CD4-positive, alpha-beta T cell treated with Interleukin-17A for 4 hours (primary cell): Measurements from ENCODE around the gene SCYGR2.
"Not testable (repeated sequence)": the region's sequence is repeated elsewhere in the genome, so short reads cannot be mapped to it uniquely, and the experiment has no call there.

Experiments used
- DNase-seq: peaks from one replicate; pipeline ENCODE4 v3.0.0-alpha.2; 2020; ENCODE audit warnings: mixed read lengths

The SCYGR2 gene

GRCh38 chr2:227598835-227599503 is at the start of gene SCYGR2:
SCYGR2 (plus strand) TSS chr2:227598893; CDS start chr2:227598893, 0 bp downstream.
- not testable (repeated sequence) for DNase-seq

DNA sequence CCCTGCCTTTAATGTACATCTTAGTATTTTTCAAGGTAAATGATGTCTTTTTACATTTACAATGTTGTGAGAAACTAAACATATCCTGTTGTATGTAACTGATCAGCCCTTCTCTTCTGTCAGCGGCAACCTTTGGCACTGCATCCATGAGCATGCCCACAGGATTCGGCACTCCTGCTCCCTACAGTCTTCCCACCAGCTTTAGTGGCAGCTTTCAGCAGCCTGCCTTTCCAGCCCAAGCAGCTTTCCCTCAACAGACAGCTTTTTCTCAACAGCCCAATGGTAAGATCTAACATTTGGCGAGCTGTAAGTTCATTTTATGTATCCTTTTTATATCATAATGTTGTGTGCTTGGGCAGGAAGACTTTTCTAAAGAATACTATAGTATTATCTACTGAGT is 46.9 kb upstream of the SCYGR2 start:
- DNase-seq, result no peak

DNA sequence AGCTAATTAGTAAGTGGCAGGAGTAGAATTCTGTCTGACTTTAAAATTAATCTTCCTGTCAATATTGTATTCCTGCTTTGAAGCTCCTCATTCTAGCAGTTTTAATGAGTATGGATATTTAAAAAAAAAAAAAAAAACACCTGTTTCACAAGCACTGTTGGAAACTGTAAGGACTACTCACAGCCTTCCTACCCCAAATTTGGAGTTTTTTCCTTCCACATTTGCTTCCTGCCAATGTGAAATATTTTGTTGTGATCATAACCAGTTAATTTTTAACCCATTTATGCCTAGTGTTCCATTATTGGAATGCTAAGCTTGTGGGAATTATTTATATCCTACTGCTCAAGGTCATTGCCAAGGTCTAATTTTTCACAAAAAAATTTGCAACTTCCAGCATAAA is 36.1 kb upstream of the SCYGR2 start:
- no peak for DNase-seq

DNA sequence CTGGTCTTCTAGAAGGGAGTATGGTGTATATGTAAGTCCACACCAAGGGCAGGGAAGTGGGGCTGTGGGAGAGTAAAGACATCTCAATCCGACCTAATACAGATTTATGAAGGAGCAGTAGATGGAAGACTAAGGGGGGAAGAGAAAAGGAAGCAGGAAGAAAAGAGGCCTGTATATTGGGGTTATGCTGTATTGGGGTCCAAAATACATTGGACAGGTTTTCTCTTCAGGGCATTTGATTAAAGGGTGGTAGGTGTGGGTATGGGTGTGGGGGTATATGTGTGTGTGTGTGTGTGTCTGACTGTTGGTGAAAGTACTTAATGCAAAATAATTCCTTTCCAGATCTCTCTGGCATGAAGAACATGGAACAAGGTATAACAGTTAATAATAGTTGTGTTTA is 33.6 kb upstream of the SCYGR2 start:
- DNase-seq, result no peak

GRCh38 chr2:227566012-227566411 is 32.7 kb upstream of the SCYGR2 start:
- no peak for DNase-seq

DNA sequence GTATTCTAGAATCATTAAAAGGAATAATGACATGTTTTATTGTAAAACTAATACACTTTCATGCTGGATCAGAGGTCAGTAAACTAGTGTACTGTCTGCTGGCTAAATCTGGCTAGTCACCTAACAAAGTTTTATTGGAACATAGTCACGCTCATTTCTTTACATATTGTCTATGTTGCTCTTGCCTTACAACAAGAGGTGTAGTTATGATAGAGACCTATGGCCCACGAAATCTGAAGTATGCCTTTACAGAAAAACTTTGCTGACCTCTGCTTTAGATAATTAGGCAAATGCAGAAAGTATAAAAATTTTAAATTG is 29.9 kb upstream of the SCYGR2 start:
- DNase-seq, result no peak

DNA sequence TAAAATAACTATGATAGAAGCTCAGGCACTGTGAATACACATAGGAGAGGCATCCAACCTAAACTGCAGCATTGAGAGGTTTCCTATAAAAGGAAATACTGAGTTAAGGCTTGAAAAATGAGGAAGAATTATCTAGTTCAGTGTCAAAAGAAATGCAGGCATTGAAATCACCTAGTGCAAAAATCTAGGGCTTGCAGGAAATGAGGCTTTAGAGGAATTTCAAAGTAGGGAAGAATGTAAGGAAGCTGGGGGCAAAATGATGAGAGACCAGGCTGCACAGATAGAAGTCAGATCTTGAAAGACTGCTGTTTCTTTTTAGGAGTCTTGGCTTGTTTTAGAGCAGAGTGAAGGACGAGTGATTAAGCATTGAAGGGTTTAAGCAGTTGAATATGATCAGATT is 28.1 kb upstream of the SCYGR2 start:
- DNase-seq, result no peak

DNA sequence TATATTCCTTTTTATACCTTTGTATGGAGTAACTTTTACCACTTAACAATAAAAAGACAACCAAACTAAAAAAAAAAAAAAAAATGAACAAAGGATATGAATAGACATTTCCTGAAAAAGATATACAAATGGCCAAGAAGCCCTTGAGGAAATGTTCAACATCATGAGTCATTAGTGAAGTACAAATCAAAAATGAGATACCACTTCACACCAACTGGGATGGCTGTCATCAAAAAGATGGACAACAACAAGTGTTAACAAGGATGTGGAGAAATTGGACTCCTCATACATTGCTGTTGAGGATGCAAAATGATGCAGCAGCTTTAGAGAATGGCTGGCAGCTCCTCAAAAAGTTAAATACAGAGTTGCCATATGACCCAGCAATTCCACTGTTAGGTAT is 22.6 kb upstream of the SCYGR2 start:
- DNase-seq, result no peak

DNA sequence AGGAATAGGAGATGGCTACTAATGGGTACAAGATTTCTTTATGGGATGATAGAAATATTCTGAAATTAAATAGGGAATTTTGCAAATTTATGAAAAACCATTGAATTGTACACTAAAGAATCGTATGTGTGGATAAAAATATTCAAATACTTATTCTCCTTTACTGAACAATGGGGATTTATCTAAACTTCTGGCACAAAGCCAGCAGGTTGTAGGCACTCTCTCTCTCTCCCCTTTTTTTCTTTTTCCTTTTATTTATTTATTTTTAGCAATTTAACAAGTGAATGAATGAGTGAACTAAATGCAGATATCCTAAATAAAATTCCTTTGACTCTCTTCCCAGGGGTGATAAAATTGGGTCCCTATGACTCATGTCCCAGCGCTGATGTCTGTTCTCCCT is 21.9 kb upstream of the SCYGR2 start:
- DNase-seq, result no peak

DNA sequence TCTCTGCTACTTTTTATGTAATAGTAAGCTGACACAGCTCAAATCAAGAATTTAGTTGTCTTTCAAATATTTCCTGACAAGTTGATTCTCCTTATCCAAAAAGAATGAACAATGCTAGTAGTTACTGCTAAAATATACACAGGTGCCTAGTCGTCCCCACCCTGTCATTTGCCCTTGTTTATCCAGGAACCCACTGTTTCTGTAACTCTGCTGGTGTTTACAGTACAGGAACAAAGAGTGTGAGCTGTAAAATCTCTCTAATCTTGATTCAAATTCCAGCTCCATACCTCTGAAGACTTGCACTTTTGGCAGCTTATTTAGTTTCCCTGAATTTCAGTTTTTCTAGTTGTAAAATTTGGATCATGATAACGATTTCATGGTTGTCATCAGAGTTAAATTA is 21.1 kb upstream of the SCYGR2 start:
- no peak for DNase-seq

DNA sequence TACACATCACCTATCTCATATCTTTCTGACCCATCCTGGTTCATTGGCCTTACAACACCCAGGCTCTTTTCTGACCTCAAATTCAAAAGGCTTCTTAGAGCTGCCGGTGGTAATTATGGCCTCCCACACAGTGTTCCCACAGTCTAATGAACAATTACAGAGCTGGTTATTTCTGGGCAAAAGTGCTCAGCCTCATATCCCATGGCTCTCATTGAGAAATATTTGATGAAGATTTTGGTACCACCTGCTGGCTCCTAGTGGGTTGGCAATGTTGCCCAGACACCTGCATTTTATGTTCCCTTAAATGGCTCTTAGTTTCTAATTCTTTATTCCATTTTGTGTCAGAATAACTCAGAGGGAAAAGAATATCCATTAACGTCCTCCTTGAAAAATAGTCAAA is 20.1 kb upstream of the SCYGR2 start:
- no peak for DNase-seq

DNA sequence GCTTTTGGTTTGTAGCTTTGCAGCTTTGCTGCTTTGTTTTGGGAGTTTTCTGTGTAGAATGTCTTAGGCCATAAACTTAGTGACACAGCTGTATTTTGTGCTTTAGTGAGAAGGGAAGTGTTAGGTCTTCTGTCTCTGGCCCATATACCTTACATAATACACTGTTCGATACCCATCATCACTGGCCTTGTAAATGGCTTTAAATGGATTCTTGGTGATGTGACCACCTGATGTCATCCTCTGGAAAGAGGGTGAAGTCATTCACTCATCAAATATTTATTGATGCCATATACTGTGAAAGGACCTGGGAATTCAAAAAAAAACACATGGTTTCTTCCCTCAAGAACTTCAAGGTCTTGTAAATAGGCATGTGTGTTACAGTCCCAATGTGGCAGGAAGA is 18.9 kb upstream of the SCYGR2 start:
- DNase-seq, result no peak

GRCh38 chr2:227582369-227582768 is 16.3 kb upstream of the SCYGR2 start:
- DNase-seq, result no peak

GRCh38 chr2:227592694-227593387 is 5.9 kb upstream of the SCYGR2 start:
- no peak for DNase-seq

GRCh38 chr2:227595797-227596196 is 2.9 kb upstream of the SCYGR2 start:
- no peak for DNase-seq

GRCh38 chr2:227597036-227597435 is 1.7 kb upstream of the SCYGR2 start:
- no peak for DNase-seq

GRCh38 chr2:227597998-227598397 is 695 bp upstream of the SCYGR2 start:
- DNase-seq, result no peak

DNA sequence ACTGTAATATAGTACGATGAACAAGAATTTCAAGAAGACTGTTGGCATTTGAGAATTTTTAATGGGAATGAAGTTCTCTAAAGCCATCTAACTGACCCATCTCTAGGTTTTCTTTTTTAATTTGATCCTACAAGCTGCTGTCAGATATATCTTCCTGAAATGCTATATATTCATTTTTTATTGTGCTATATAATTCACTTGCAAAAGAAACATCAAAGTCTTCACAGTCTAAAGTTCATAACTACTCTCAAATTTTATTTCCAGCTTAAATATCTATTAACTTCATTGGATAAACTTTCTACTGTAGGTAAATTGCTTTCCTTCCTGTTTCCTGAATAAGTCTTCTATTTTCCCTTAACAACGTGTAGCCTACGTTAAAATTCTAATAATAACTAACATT is 3.7 kb downstream of the SCYGR2 start:
- DNase-seq, result no peak

DNA sequence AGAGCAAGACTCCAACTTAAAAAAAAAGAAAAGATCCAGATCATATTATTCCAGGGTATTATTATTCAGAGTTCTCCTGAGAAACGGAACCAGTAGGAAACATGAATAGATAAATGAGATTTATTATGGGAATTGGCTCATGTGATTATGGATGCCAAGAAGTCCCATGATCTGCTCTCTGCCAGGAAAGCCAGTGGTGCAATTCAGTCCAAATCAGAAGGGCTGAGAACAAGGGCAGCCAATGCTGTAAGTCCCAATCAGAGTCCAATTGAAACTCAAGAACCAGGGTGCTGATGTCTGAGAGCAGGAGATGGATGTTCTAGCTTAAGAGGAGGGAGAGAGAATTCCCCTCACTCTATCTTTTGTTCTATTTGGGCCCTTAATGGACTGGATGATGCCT is 7.8 kb downstream of the SCYGR2 start:
- DNase-seq, result no peak

DNA sequence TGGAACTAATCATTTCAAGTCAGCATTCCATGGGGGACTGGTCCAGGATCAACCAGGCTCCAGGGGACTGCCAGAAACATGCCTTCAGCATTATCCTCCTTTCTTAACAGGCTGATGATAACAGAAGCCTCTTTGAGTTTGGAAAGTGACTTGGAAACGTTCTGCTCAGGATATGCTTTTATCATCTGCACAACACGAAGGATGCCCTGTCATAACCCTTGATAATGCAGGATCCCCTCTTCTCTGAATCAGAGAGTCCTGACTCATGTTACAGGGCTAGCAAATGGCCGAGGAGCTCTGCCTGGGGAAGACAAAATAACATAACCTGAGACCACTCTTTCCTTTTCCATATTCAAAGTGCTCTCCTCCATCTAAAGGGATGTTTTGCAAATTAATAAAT is 9.2 kb downstream of the SCYGR2 start:
- no peak for DNase-seq

DNA sequence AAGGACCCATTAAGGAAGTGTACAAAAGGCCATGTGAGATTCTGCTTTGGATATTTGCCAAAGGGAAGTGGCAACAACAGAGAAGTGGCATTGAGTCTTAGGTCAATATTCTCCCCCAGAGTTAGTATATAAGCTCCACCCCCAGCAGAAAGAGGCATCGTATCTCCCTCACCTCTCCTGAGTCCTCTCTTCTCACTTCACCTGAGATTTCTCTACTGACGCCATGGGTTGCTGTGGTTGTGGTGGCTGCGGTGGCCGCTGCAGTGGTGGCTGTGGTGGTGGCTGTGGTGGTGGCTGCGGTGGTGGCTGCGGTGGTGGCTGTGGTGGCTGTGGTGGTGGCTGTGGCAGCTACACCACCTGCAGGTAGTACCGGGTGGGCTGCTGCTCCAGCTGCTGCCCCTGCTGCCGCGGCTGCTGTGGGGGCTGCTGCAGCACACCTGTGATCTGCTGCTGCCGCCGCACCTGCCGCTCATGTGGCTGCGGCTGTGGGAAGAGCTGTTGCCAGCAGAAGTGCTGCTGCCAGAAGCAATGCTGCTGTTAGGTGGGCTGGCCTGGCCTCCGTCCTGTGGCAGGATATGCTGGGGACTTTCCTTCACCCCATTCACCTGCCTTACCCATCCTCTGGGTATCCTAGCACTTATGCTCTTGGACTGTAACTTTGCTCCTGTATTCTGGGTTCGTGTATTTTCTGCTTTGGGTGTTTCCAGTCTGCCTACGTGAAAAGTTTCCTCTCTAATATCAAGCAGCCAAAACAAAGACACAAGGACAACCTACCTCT is 10.1 kb downstream of the SCYGR2 start:
- no peak for DNase-seq

GRCh38 chr2:227610123-227610522 is 11.4 kb downstream of the SCYGR2 start:
- no peak for DNase-seq

DNA sequence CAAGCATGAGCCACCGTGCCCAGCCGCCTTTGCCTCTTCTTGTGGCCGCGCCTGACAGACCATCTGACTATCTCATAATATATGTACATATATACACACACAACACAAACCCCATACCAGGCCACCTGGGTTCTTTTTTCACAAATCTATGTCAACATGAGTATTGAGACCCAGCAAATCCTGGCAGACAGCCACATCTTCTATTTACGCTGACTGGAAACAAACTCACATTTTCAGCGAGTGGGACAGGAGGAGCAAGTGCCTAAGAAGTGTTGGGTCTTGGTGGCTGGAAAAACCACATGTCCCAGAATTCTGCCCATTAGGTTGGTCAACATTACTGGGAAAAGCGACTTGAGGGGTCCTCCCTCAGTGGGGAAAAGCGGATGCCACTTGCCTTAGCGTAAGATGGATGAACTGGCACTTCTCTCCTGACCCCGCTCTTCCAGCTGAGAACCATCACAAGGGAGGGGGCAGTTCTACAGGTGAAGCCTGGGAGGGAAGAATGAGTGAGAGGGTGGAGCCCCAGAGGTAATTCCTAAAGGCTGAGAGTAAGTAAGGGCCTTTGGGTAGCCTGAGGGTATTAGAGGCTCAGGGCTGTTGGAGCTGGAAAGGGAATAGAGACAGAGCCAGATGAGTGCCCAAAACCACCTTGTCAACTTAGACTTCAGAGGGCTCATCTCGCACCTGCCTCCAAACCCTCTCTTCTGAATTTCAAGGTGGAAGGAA is 14.0 kb downstream of the SCYGR2 start:
- DNase-seq, result no peak

- no peak for DNase-seq
Observed at GRCh38 chr2:227613272-227613660, 14.6 kb downstream of the SCYGR2 start.
